Osteocyte (in vitro differentiated cells): ENCODE data around the gene TTLL12. TPM values are rescaled to one million over a fixed set of nuclear protein-coding genes. Genes with fewer than 3 reads are reported as not detected.

ENCODE experiments used
- DNase-seq: peaks from one replicate; pipeline ENCODE4 v3.0.0; 2021; ENCODE audit warnings: mixed read lengths; ENCODE audit not compliant: unreplicated experiment; ENCODE audit errors: extremely low spot score
- H3K27ac Mint-ChIP-seq: one replicate; pipeline ENCODE4 v1.8.0; 2021; ENCODE audit warnings: mild to moderate bottlenecking, mixed read lengths; ENCODE audit not compliant: unreplicated experiment
- H3K27me3 Mint-ChIP-seq: one replicate; pipeline ENCODE4 v1.8.0; 2021; ENCODE audit warnings: mixed read lengths; ENCODE audit not compliant: unreplicated experiment
- H3K36me3 Mint-ChIP-seq: one replicate; pipeline ENCODE4 v1.8.0; 2021; ENCODE audit warnings: mixed read lengths; ENCODE audit not compliant: unreplicated experiment
- H3K4me1 Mint-ChIP-seq: one replicate; pipeline ENCODE4 v1.8.0; 2021; ENCODE audit warnings: mixed read lengths; ENCODE audit not compliant: unreplicated experiment
- H3K4me3 Mint-ChIP-seq: one replicate; pipeline ENCODE4 v1.8.0; 2021; ENCODE audit warnings: mild to moderate bottlenecking, moderate library complexity, mixed read lengths; ENCODE audit not compliant: unreplicated experiment
- H3K9me3 Mint-ChIP-seq: one replicate; pipeline ENCODE4 v1.8.0; 2021; ENCODE audit warnings: mixed read lengths; ENCODE audit not compliant: unreplicated experiment
- total RNA-seq: library from RNA; stranded (reverse); gene quantifications from 2 replicates; pipeline ENCODE4 v1.2.1, GENCODE V29; 2021
- TF ChIP-seq, protein P1 (sequence below): fragments of 200-600 bp; sonication (generic); IDR thresholded peaks from 2 replicates; pipeline ENCODE4 v1.5.0; 2021; ENCODE audit warnings: antibody characterized with exemption, mild to moderate bottlenecking, moderate library complexity

Gene TTLL12
- total RNA-seq, 1 donor from 2014 or later: 35.6 TPM

GRCh38 chr22:43171019-43171491, 15.9 kb downstream of the TTLL12 start:
- Mint-ChIP-seq H3K36me3 (peaks cover 14% of the 10 kb centered on the region), H3K27me3 (no peaks in the 10 kb centered on the region), H3K4me1 (peaks cover 16% of the 10 kb centered on the region), H3K27ac (no peak overlapping the region), H3K9me3 (no peaks in the 10 kb centered on the region), H3K4me3 (no peak overlapping the region)
- TF ChIP-seq, protein P1, sequence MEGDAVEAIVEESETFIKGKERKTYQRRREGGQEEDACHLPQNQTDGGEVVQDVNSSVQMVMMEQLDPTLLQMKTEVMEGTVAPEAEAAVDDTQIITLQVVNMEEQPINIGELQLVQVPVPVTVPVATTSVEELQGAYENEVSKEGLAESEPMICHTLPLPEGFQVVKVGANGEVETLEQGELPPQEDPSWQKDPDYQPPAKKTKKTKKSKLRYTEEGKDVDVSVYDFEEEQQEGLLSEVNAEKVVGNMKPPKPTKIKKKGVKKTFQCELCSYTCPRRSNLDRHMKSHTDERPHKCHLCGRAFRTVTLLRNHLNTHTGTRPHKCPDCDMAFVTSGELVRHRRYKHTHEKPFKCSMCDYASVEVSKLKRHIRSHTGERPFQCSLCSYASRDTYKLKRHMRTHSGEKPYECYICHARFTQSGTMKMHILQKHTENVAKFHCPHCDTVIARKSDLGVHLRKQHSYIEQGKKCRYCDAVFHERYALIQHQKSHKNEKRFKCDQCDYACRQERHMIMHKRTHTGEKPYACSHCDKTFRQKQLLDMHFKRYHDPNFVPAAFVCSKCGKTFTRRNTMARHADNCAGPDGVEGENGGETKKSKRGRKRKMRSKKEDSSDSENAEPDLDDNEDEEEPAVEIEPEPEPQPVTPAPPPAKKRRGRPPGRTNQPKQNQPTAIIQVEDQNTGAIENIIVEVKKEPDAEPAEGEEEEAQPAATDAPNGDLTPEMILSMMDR: no peak
- DNase-seq: no peak

DNA sequence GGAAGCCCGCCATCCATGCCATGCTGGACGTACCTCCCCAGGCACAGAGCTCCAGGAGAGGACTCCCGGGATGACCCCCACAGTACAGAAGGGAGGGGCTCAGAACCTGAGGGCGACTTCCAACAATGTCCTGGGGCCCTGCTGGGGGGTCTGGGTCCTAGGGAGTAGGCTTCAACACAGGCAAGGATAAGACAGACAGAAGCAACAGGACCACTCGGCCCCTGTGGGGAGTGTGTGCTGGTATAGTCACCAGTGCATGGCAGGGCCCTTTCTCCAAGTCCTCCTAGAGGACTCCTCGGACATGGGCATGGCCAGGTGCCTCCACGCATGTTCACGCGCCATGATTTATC, 16.8 kb downstream of the TTLL12 start:
- TF ChIP-seq, protein P1: no peak
- peaks cover 13% of the 10 kb centered on the region for H3K36me3 Mint-ChIP-seq
- no peaks in the 10 kb centered on the region for H3K9me3 Mint-ChIP-seq

DNA sequence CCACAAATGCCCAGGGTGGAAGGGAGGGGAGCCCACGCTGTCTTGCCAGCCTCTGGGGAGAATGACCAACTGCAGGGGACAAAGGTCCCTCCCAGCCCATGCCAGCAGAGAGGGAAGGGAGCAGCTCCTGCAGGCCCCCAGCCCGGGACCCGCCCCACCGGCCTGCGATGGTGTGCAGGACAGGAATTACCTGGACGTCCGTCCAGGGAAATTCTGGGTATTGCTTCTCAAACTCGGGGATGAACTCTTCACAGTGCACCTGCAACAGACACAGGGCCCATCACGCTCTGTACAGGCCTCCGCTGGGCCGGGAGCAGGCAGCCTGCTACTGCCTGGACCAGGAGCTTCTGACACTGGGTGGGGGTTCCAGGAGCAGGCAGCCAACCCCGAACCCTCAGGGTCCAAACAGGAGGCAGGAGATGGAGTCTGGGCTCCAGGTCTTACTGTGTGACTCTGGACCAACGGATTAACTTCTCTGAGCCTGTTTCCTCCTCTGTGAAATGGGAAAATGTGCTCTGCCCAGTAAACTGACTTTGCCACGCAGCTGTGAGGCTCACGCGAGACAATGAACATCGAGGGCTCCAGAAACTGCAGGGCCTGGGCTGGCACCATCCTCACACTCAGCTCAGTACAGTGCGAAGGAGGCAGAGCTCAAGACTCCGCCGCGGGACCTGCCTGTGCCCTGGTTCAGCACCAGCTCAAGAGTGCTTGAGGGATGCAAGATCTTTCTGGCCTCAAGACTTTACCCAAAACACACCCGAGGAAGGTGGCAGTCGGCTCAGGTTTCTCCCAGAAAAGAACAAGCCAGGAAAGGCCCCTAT, 17.4 kb downstream of the TTLL12 start:
- no peak for DNase-seq
- peak overlapping the region; percentile 64 for H3K27ac Mint-ChIP-seq
- H3K27me3 Mint-ChIP-seq: no peaks in the 10 kb centered on the region
- peaks cover 13% of the 10 kb centered on the region for H3K36me3 Mint-ChIP-seq
- TF ChIP-seq, protein P1: no peak
- H3K9me3 Mint-ChIP-seq: no peaks in the 10 kb centered on the region
- peaks cover 16% of the 10 kb centered on the region for H3K4me1 Mint-ChIP-seq
- H3K4me3 Mint-ChIP-seq: no peak overlapping the region

More for the DNA sequence above, 16.8 kb downstream of the TTLL12 start:
- H3K27ac Mint-ChIP-seq: no peak overlapping the region
- peaks cover 16% of the 10 kb centered on the region for H3K4me1 Mint-ChIP-seq
- no peak for DNase-seq
- H3K4me3 Mint-ChIP-seq: no peak overlapping the region
- H3K27me3 Mint-ChIP-seq: no peaks in the 10 kb centered on the region

GRCh38 chr22:43168471-43169309, 18.2 kb downstream of the TTLL12 start:
- TF ChIP-seq, protein P1: no peak
- DNase-seq: no peak
- no peaks in the 10 kb centered on the region for H3K9me3 Mint-ChIP-seq
- H3K27ac Mint-ChIP-seq: peak overlapping the region; percentile 64
- H3K4me1 Mint-ChIP-seq: peaks cover 20% of the 10 kb centered on the region
- no peak overlapping the region for H3K4me3 Mint-ChIP-seq
- peaks cover 13% of the 10 kb centered on the region for H3K36me3 Mint-ChIP-seq
- H3K27me3 Mint-ChIP-seq: no peaks in the 10 kb centered on the region
